NCI-H345 treated with DMSO at 0.1 percent for 48 hours (cell line): ENCODE results near the gene CHIC2.
"Not testable (repeated sequence)": the region's sequence is repeated elsewhere in the genome, so short reads cannot be mapped to it uniquely, and the experiment has no call there.

Source experiments
- DNase-seq: peaks from one replicate; lab custom pipeline; 2025; ENCODE audit not compliant: unreplicated experiment; lab: John Stamatoyannopoulos, UW

The CHIC2 gene

DNA sequence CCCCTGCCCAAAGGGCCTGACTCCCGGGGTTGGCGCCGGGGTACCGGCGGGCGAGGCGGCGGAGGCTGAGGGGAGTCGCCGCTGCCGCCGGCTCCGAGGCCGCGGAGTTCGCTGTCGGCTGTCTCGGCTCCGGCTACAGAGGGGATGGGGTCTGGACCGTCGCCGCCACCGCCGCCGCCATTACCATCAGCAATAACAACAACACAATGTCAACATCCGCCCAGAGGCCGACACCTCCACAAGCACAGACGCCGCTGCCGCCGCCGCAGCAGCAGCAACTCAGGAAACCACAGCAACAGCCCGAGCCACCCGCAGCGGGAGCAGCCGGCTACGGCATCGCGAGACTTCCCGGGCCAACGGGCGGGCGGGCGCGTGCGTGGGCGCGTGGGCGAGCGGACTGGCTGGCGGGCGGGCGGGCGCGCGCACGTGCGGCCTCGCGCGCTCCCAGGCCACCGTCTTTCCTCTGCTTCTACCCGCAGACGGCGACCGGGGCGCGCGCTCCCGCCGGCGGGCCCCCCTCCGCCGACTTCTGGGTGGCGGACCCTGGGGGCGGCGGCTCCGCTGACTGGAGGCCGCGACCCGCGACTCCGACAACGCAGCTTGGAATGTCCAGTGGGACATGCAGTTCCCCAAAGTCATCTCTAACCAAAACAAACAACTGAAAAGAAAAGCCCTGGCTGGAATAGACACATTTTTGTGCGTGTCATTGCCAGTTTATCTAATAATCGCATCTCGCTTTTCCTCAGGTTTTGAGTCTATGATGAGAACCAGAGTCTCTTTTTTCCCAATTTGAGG lies at the start of gene CHIC2:
CHIC2 (minus strand) TSS at position 289 of the 795 bp plus-strand sequence. CDS start 305 bp downstream, outside the sequence.
- peak; percentile 64 for DNase-seq

- not testable (repeated sequence) for DNase-seq
Observed at GRCh38 chr4:54113206-54113605, 48.8 kb upstream of the CHIC2 start.

DNA sequence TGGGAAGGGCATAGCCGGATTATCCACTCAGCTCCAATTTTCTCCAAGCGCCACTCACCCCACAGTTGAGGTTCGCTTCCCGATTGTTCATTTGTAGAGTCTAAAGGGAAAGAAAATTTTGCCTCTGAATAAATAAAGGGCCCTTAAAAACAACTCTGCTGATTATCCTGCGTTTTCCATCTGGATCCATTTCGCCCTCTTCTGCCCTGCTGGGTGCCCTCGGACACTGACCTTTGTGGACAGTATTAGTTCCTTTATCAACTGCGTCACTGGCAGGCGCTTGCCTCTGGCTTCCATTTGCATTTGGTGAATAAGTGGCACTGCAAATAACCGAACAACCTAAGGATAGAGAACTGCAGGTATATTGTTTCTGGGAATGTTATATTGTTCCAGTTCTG lies 45.6 kb upstream of the CHIC2 start:
- no peak for DNase-seq

DNA sequence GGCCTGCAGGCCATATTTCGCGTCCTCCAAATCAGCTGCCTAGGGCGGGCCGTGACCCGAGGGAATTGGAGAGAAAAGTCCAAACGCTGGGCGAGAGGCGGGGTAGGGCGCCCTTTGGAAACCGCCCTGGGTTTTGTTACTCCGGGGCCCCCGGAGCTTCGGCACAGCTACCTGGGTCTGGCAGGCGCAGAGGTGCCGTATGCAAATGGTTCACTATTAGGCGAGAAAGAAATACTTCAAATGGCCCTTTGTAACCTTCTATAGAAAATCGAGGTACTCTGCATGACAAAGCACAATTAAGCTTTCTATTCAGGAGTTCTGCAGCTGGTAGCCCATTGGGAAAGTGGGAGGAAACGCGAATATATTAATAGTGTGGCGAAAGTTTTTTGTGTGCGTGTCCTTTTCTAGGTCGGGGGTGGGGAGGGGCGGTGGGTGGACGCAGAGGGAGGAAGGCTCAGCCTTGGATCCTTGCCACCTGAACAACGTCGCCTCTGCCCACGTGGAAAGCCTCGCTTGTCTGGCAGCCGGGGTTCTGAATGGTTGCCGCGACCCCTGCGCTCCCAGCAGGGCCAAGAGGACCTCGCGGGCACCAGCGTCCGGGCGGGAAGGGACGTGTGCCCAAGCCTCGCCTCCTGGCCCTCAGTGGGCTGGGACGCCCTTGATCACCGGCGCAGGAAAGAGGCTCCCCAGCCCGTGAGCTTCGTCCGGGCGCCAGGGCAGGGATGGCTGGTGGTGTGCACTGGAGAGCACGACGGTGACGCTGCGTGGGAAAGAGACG lies 45.0 kb upstream of the CHIC2 start:
- no peak for DNase-seq

- no peak for DNase-seq
Observed at GRCh38 chr4:54107951-54108748, 43.7 kb upstream of the CHIC2 start.

- DNase-seq = no peak
Observed at GRCh38 chr4:54104907-54105306, 40.5 kb upstream of the CHIC2 start.

DNA sequence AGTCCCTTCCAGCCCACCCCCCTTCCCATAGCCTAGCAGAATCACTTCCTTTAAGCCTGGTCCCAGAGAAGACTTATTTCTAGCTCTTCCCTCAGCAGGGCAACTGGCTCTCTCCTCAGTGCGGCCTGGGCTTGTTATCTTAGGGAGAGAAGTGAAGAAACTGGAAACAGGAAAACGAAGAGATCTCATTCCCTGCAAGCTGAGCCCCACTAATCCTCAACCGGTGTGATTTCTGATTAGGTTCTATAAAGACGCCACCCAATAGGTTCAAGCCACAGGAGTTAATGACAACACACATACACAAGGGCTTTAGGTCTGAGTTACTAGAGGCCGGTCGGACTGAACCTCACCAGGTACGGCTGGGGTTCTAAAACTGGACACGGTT lies 38.8 kb upstream of the CHIC2 start:
- DNase-seq = no peak

- DNase-seq = no peak
Observed at GRCh38 chr4:54102531-54103106, 38.2 kb upstream of the CHIC2 start.

- no peak for DNase-seq
Observed at GRCh38 chr4:54101190-54102041, 37.0 kb upstream of the CHIC2 start.

DNA sequence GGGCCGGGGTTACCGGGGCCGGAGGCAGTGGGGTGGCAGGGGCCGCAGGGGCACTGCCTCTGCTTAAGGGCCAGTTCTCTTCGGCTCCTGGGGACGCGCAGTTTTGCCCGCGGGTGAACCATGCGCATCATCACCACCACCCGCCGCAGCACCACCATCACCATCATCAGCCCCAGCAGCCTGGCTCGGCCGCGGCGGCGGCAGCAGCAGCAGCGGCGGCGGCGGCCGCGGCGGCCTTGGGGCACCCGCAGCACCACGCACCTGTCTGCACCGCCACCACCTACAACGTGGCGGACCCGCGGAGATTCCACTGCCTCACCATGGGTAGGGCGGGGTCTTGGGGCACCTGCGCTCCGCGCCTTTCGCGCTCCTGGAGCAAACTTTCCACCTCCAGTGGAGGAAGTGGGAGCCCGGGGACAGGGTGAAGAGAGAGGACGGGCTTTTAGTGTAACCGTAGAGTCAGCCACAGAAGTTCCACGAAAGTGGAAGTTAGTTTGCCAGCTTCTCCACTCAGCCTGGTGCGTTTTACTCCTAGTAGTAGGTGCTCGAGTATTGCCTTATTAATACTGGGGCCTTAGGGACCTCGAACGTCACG lies 36.3 kb upstream of the CHIC2 start:
- DNase-seq = no peak

DNA sequence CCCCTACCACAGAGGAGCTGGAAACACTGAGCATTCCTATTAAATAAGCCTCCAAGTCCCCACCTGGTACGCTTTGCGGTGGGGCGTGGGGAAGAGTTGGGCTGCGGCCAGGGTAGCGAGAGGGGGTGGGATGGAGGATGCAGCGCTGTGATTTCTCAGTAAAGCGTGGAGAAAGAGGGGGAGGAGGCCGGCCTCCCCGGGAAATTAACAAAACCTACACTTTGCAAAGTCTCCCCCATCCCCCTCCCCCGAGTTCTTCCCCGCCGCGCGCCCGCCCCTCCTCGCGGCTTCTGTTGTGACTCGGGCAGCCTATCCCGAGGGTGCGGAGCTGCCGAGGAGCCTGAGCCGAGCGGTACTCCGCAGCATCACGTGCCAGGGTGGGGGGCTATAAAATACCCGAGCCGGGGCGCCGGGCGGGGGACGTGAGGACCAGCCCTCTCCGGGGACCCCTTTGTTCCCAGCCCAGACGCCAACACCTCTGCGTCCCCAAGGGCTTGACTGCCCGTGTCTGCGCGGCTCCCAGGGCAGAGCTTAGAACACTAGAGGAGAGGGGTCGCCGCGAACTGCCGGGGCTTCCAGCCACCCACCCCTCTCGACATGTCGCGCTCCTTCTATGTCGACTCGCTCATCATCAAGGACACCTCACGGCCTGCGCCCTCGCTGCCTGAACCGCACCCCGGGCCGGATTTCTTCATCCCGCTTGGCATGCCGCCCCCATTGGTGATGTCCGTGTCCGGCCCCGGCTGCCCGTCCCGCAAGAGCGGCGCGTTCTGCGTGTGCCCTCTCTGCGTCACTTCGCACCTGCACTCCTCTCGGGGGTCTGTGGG lies 35.6 kb upstream of the CHIC2 start, which contains the start of gene GSX2:
GSX2 (plus strand) TSS at position 416 of the 827 bp plus-strand sequence; CDS start at position 598, 182 bp downstream.
- no peak for DNase-seq

GRCh38 chr4:54099287-54099747 lies 34.9 kb upstream of the CHIC2 start:
- DNase-seq = no peak

- DNase-seq = no peak
Observed at GRCh38 chr4:54098375-54098774, 34.0 kb upstream of the CHIC2 start.

- DNase-seq = no peak
Observed at GRCh38 chr4:54097152-54097551, 32.7 kb upstream of the CHIC2 start.

- DNase-seq = no peak
Observed at GRCh38 chr4:54096295-54096962, 32.0 kb upstream of the CHIC2 start.

GRCh38 chr4:54095110-54095825 lies 30.9 kb upstream of the CHIC2 start:
- DNase-seq = no peak

GRCh38 chr4:54094451-54094850 lies 30.0 kb upstream of the CHIC2 start:
- no peak for DNase-seq
